Kidney capillary endothelial cell (primary cell): ENCODE measurements around the gene SKI.
A peak's percentile ranks its signal among the peaks of the same experiment; 100 is the strongest.

ENCODE experiments used
- DNase-seq: peaks from one replicate; pipeline ENCODE4 v3.0.0-alpha.2; 2018; ENCODE audit warnings: low spot score

The SKI gene

GRCh38 chr1:2307972-2308371 is 79.9 kb downstream of the SKI start:
- DNase-seq: no peak

GRCh38 chr1:2308844-2309243 is 80.7 kb downstream of the SKI start:
- DNase-seq: no peak

GRCh38 chr1:2310332-2311183 is 82.4 kb downstream of the SKI start:
- DNase-seq: no peak

GRCh38 chr1:2311184-2312032 is 83.3 kb downstream of the SKI start:
- DNase-seq: no peak

- DNase-seq: no peak
Observed at GRCh38 chr1:2312160-2312514, 84.0 kb downstream of the SKI start.

GRCh38 chr1:2312515-2313301 is 84.6 kb downstream of the SKI start:
- no peak for DNase-seq

- DNase-seq: no peak
Observed at GRCh38 chr1:2313651-2314261, 85.6 kb downstream of the SKI start.

GRCh38 chr1:2314273-2314802 is 86.2 kb downstream of the SKI start:
- peak; percentile 65 for DNase-seq

GRCh38 chr1:2314803-2315673 is 86.9 kb downstream of the SKI start:
- peak; percentile 42 for DNase-seq

- no peak for DNase-seq
Observed at GRCh38 chr1:2315674-2316450, 87.7 kb downstream of the SKI start.

- no peak for DNase-seq
Observed at GRCh38 chr1:2316451-2316961, 88.4 kb downstream of the SKI start.

- DNase-seq: no peak
Observed at GRCh38 chr1:2317230-2318065, 89.3 kb downstream of the SKI start.

- no peak for DNase-seq
Observed at GRCh38 chr1:2318314-2319278, 90.5 kb downstream of the SKI start.

GRCh38 chr1:2319291-2319690 is 91.2 kb downstream of the SKI start:
- DNase-seq: no peak

- no peak for DNase-seq
Observed at GRCh38 chr1:2320006-2320405, 91.9 kb downstream of the SKI start.

GRCh38 chr1:2320760-2321667 is 92.9 kb downstream of the SKI start:
- DNase-seq: no peak
